Common myeloid progenitor, CD34-positive (primary cell): ENCODE results near the gene ACOD1.
"Not testable (repeated sequence)": the region's sequence is repeated elsewhere in the genome, so short reads cannot be mapped to it uniquely, and the experiment has no call there.

Experiments
- CTCF ChIA-PET: fragments of 350-600 bp; sonication (Branson Sonifier 250); formaldehyde crosslinking; loops from one replicate; lab custom pipeline; 2021; ENCODE audit warnings: antibody characterized with exemption; lab: Charles Lee
- POLR2A ChIA-PET: fragments of 350-600 bp; sonication (Branson Sonifier 250); formaldehyde crosslinking; loops from one replicate; lab custom pipeline; 2021; ENCODE audit warnings: antibody characterized with exemption; lab: Charles Lee
- DNase-seq, 3 donors: peaks; one replicate each; pipeline versions ENCODE4 v3.0.0 to v3.0.0-alpha.2; 2013
- H3K27ac ChIP-seq, 2 experiments: 1 replicate in 1 of 2; 2 replicates in 1 of 2; pipeline ENCODE4 v1.7.0; 2013; ENCODE audit warnings: inconsistent platforms in 2 of 2, low read length in 2 of 2, mild to moderate bottlenecking in 2 of 2, low read depth in 1 of 2, moderate library complexity in 1 of 2; ENCODE audit not compliant: severe bottlenecking in 2 of 2, insufficient read depth in 1 of 2, poor library complexity in 1 of 2
- H3K27me3 ChIP-seq, 5 experiments: replicated peaks in 2 of 5; 1 replicate in 3 of 5; 2 replicates in 2 of 5; pipeline versions ENCODE4 v1.6.1 to v1.7.0; 2013; ENCODE audit warnings: low read length in 4 of 5, mild to moderate bottlenecking in 2 of 5, moderate library complexity in 2 of 5, inconsistent platforms in 1 of 5; ENCODE audit not compliant: insufficient read depth in 5 of 5, control insufficient read depth in 4 of 5
- H3K36me3 ChIP-seq, 4 experiments: 1 replicate in 2 of 4; 2 replicates in 2 of 4; pipeline versions ENCODE4 v1.6.1 to v1.7.0; 2013; ENCODE audit warnings: low read length in 3 of 4, control low read depth in 1 of 4, mild to moderate bottlenecking in 1 of 4; ENCODE audit not compliant: control insufficient read depth in 4 of 4, insufficient read depth in 4 of 4
- H3K4me1 ChIP-seq, 4 experiments: 1 replicate in 3 of 4; 2 replicates in 1 of 4; pipeline versions ENCODE4 v1.6.1 to v1.7.1; 2013; ENCODE audit warnings: low read length in 3 of 4, mild to moderate bottlenecking in 3 of 4, control low read depth in 1 of 4, inconsistent platforms in 1 of 4, moderate library complexity in 1 of 4; ENCODE audit not compliant: control insufficient read depth in 4 of 4, insufficient read depth in 4 of 4; ENCODE audit errors: control extremely low read depth in 1 of 4
- H3K4me3 ChIP-seq, 7 experiments: 1 replicate in 4 of 7; 2 replicates in 3 of 7; pipeline versions ENCODE4 v1.5.1 to v1.7.0; 2013; ENCODE audit warnings: mild to moderate bottlenecking in 7 of 7, low read length in 6 of 7, moderate library complexity in 6 of 7, inconsistent platforms in 2 of 7, low read depth in 2 of 7, control low read depth in 1 of 7; ENCODE audit not compliant: insufficient read depth in 4 of 7, control insufficient read depth in 1 of 7; ENCODE audit errors: extremely low read depth in 1 of 7
- H3K9me3 ChIP-seq, 5 experiments: 1 replicate in 4 of 5; 2 replicates in 1 of 5; pipeline versions ENCODE4 v1.6.1 to v1.7.1; 2013; ENCODE audit warnings: low read length in 4 of 5, mild to moderate bottlenecking in 2 of 5, inconsistent platforms in 1 of 5, low read depth in 1 of 5, moderate library complexity in 1 of 5; ENCODE audit not compliant: control insufficient read depth in 4 of 5, insufficient read depth in 2 of 5; ENCODE audit errors: control extremely low read depth in 1 of 5
- WGBS: methylation state at CpG from one replicate; pipeline ENCODE4 v1.1.5; 2013; ENCODE audit not compliant: insufficient coverage; 5-methylcytosine and 5-hydroxymethylcytosine counted together

ACOD1 gene

GRCh38 chr13:76959734-76960133 lies 11.4 kb downstream of the ACOD1 start:
- not testable (repeated sequence) for H3K27ac ChIP-seq

DNA sequence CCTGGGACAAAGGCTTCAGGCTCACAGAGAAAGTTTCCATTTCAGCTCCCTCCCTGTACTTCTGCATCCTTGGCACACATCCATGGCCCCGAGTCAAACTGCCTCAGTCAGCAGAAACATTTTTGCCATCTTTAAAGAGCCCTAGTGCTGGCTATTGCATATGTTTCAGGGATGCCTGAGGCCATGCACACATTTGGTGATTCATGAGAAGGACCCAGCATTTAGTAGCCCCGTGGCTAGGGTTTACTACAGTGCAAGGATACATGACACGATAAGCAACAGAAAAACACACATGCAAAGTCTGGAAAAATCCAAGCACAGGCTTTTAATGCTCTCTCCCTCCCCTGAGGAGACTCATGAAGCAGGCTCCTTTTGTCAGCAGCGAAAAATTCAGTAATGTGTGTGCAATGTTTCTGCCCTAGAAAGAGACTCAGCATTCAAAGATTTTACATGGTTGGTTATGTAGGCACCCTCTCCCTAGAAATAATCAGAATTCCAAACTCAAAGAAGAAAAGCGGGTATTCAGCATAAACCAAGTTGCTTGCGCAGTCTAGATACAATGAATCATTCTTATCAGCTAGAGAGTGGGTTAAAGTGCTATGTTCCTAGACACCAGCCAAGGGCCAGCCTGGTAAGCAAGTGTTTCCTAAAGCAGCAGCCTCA lies 17.6 kb downstream of the ACOD1 start:
- Histone ChIP-seq H3K4me3 (no peak overlapping the region), H3K9me3 (peaks cover 0 to 5% (median under 1%) of the 10 kb centered on the region in 5 experiments), H3K36me3 (no peaks in the 10 kb centered on the region), H3K27me3 (no peaks in the 10 kb centered on the region), H3K4me1 (no peaks in the 10 kb centered on the region), H3K27ac (no peak overlapping the region)
- no peak for DNase-seq
- 75% methylated on average over 5 of the region's 6 CpGs for WGBS
- POLR2A ChIA-PET, result no interaction called here
- CTCF ChIA-PET, result no interaction called here

More at GRCh38 chr13:76959734-76960133, 11.4 kb downstream of the ACOD1 start:
- POLR2A ChIA-PET, H3K36me3 ChIP-seq, H3K27me3 ChIP-seq, DNase-seq, CTCF ChIA-PET, H3K4me3 ChIP-seq, H3K4me1 ChIP-seq: not testable (repeated sequence)
- H3K9me3 ChIP-seq, result peaks cover 5 to 25% (median 8%) of the 10 kb centered on the region in 5 experiments

- Histone ChIP-seq H3K9me3 (no peaks in the 10 kb centered on the region), H3K27ac (no peak overlapping the region), H3K27me3 (no peaks in the 10 kb centered on the region), H3K36me3 (no peaks in the 10 kb centered on the region), H3K4me3 (no peak overlapping the region), H3K4me1 (peaks cover 0 to under 1% (median 0%) of the 10 kb centered on the region in 4 experiments)
- DNase-seq, result no peak
- ChIA-PET CTCF (interaction anchor here (0.8 kb wide), 1 partner anchor 12 kb away, joined by 3 read pairs; no protein-coding TSS in a partner anchor), POLR2A (no interaction called here)
- WGBS, result 93% methylated on average over 3 of the region's 6 CpGs
Measured at GRCh38 chr13:76967031-76967430, 18.7 kb downstream of the ACOD1 start.

DNA sequence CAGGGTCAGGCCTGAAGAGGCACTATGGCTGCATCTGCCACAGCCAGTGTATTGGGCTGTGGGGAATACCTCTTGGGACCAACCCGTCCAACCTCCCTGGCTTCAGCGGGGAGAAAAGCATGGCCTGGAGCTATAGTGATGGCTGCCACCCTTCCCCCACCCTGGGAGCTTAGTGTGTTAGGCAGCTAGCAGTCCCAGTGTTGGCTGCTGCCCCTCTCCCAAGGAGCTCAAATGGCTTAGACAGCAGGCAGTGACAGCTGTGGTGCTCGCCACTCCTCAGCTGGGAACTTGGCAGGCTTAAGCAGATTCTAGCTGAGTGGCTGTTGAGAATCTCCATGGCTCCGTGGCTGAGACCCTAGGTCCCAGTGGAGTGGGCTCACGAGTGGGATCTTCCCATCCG lies 19.7 kb downstream of the ACOD1 start:
- POLR2A ChIA-PET, result no interaction called here
- Histone ChIP-seq H3K36me3 (no peaks in the 10 kb centered on the region), H3K27ac (no peak overlapping the region), H3K4me1 (peaks cover 0 to 7% (median 4%) of the 10 kb centered on the region in 4 experiments), H3K9me3 (no peaks in the 10 kb centered on the region), H3K27me3 (no peaks in the 10 kb centered on the region), H3K4me3 (no peak overlapping the region)
- CTCF ChIA-PET, result interaction anchor here (0.8 to 2.9 kb wide), 2 partner anchors 12 to 13 kb away, joined by 3 to 10 read pairs; no protein-coding TSS in a partner anchor
- DNase-seq, result no peak
- 98% methylated on average over 4 of the region's 6 CpGs for WGBS

DNA sequence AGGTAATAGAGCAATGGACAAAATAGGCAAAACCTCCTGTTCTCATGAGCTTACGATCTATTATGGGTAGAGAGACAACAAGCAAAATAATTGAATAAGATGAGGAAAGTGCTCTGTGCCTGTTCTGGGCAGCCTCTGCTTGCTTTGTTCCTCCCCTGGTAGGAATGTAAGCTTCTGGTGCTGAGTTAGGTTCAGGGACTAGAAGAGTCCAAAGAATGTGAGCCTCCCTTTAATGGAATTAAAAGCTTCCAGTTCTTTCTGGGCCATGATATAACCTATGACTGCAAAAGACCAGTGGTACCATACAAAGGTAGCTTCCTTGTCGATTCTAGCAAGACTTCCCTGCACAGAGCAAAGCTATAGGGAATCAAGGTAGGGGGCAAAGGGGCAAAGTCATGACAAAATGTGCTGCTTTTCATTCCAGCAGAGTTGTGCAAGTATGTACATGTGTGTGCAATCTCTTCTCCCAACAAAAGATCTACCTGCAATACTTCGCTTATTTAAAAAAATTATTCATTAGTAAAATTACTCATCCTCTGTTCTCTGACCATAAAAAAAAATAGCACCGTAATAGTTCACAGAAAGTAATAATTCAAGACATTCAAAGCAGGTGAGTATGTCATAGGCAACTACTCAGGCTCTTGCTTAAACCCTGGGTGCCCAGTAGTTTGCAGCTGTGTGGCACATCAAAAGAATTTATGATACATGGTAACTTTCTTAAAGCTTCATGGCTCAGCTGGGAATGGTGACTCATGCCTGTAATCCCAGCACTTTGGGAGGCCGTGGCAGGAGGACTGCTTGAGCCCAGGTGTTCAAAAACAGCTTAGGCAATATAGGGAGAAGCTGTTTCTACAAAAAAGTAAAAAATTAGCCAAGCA lies 21.4 kb downstream of the ACOD1 start:
- Histone ChIP-seq H3K4me3 (no peak overlapping the region), H3K4me1 (peaks cover 0 to 7% (median 4%) of the 10 kb centered on the region in 4 experiments), H3K36me3 (no peaks in the 10 kb centered on the region), H3K27ac (no peak overlapping the region), H3K9me3 (no peaks in the 10 kb centered on the region), H3K27me3 (no peaks in the 10 kb centered on the region)
- CTCF ChIA-PET, result interaction anchor here (0.6 to 2.9 kb wide), 2 partner anchors 11 to 1412 kb away, joined by 3 to 10 read pairs; no protein-coding TSS in a partner anchor
- POLR2A ChIA-PET, result no interaction called here
- DNase-seq, result no peak
- 96% methylated on average over 3 of the region's 5 CpGs for WGBS

- Histone ChIP-seq H3K36me3 (no peaks in the 10 kb centered on the region), H3K27ac (no peak overlapping the region), H3K27me3 (no peaks in the 10 kb centered on the region), H3K4me1 (peaks cover 0 to 7% (median 4%) of the 10 kb centered on the region in 4 experiments), H3K9me3 (no peaks in the 10 kb centered on the region), H3K4me3 (no peak overlapping the region)
- DNase-seq, result no peak
- CTCF ChIA-PET, result interaction anchor here (0.9 to 1.6 kb wide), 4 partner anchors 9 to 304 kb away, joined by 3 to 5 read pairs (median 4); no protein-coding TSS in a partner anchor
- POLR2A ChIA-PET, result interaction anchor here (0.6 kb wide), 1 partner anchor 45 kb away, joined by 3 read pairs; no protein-coding TSS in a partner anchor
- 54% methylated on average over 3 of the region's 3 CpGs for WGBS
Measured at GRCh38 chr13:76971215-76971614, 22.9 kb downstream of the ACOD1 start.
